Cardiac fibroblast (primary cell): ENCODE results near the gene EIF2AK3.

ENCODE experiments used
- DNase-seq, 2 donors: peaks; one replicate each; pipeline versions ENCODE4 v3.0.0 to v3.0.0-alpha.2; 2010; ENCODE audit warnings: low read depth in 2 of 2
- H3K4me3 ChIP-seq, 2 donors: replicated peaks in 1 of 2; 1 replicate in 1 of 2; 2 replicates in 1 of 2; pipeline ENCODE4 v1.5.1; 2011; ENCODE audit warnings: low read depth in 2 of 2, low read length in 2 of 2, mild to moderate bottlenecking in 2 of 2, moderate library complexity in 1 of 2
- TF ChIP-seq, protein P1 (sequence below): IDR thresholded peaks from one replicate; pipeline ENCODE4 v1.5.1; 2011; ENCODE audit warnings: low read depth, mild to moderate bottlenecking, low read length, inconsistent platforms

EIF2AK3 gene

DNA sequence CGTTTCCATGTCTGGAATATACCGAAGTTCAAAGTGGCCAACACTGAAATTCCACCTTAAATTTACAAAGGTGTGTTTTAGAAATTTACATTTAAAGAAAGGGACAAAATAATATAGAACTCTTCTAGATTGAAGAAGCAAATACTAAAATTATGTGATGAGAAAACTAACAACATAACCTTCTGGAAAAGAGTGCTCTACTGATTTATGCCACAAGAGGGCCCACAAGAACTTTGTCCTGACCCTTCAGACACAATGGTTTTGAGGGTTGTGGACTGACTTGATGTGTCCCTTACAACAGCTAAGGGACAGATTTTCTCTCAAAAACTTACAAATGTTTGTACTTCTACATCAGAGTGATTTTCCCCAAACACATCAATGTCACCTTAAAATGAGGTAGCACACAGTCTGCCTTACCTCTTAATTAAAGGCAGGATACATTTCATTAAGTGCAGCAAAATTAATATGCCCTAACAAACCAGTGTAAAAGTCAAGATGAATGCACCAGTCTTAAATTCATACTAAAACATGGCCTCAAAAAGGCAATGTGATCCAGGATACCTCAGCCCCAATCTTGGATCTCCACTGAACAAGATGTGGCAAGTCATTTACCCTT, 36.2 kb downstream of the EIF2AK3 start:
- TF ChIP-seq, protein P1, sequence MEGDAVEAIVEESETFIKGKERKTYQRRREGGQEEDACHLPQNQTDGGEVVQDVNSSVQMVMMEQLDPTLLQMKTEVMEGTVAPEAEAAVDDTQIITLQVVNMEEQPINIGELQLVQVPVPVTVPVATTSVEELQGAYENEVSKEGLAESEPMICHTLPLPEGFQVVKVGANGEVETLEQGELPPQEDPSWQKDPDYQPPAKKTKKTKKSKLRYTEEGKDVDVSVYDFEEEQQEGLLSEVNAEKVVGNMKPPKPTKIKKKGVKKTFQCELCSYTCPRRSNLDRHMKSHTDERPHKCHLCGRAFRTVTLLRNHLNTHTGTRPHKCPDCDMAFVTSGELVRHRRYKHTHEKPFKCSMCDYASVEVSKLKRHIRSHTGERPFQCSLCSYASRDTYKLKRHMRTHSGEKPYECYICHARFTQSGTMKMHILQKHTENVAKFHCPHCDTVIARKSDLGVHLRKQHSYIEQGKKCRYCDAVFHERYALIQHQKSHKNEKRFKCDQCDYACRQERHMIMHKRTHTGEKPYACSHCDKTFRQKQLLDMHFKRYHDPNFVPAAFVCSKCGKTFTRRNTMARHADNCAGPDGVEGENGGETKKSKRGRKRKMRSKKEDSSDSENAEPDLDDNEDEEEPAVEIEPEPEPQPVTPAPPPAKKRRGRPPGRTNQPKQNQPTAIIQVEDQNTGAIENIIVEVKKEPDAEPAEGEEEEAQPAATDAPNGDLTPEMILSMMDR, result peak; percentile 76
- peak; percentile 80 to 81 for DNase-seq
- H3K4me3 ChIP-seq, result no peak overlapping the region

GRCh38 chr2:88585969-88586368, 41.3 kb downstream of the EIF2AK3 start:
- TF ChIP-seq, protein P1, result no peak
- no peak for DNase-seq
- no peak overlapping the region for H3K4me3 ChIP-seq

- H3K4me3 ChIP-seq, result no peak overlapping the region
- DNase-seq, result peak in 1 of 2 donors; percentile 20
- TF ChIP-seq, protein P1, result no peak
Observed at GRCh38 chr2:88582030-88582429, 45.2 kb downstream of the EIF2AK3 start.

- no peak overlapping the region for H3K4me3 ChIP-seq
- TF ChIP-seq, protein P1, result no peak
- DNase-seq, result no peak
Observed at GRCh38 chr2:88580088-88580487, 47.2 kb downstream of the EIF2AK3 start.

GRCh38 chr2:88575630-88576029, 51.6 kb downstream of the EIF2AK3 start:
- no peak for DNase-seq
- TF ChIP-seq, protein P1, result no peak
- H3K4me3 ChIP-seq, result no peak overlapping the region

DNA sequence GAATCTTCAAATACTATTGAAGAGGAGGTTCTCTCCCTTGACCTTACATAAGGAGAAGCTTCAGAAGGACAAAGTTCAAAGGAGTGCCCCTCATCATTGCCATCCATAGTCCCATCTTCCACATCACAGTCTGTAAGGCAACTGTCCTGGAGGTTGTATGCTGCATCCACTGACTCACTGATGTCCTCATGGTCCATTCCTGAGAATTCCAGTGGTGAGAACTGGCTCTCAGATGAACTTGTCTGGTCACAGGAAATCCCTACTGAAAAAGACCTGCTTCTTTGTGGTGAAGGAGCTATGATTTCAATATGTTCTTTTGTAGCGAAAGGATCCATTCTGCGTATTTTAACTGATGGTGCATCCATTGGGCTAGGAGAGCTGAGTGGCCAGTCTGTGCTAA, 52.2 kb downstream of the EIF2AK3 start:
- no peak for DNase-seq
- H3K4me3 ChIP-seq, result no peak overlapping the region
- TF ChIP-seq, protein P1, result no peak

DNA sequence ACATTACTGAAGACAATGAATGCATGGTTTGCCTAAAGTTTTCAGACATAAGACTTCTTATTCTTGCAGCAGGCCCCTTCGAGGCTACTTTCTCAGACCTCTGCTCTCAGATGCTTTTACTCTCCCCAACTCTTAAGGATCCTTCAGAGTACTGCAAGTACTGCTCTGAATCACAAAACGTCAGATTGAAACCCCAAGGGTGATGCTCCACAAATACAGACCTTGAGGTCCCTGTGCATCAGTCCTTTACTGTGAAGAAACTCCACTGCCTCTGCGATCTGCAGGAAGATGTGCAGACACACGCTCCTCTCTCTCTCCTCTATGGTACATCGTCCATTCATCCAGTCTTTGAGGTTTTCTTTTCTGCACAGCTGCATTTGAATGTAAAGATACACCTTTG, 52.8 kb downstream of the EIF2AK3 start:
- TF ChIP-seq, protein P1, result no peak
- no peak for DNase-seq
- no peak overlapping the region for H3K4me3 ChIP-seq
